Fibroblast of skin of back (primary cell): ENCODE results near the gene GPRC5A.

Source experiments
- DNase-seq: peaks from one replicate; pipeline ENCODE4 v3.0.0-alpha.2; 2013

Gene GPRC5A

GRCh38 chr12:12885096-12885792, 6.1 kb upstream of the GPRC5A start:
- no peak for DNase-seq

GRCh38 chr12:12887471-12887870, 3.9 kb upstream of the GPRC5A start:
- no peak for DNase-seq

GRCh38 chr12:12889701-12890100, 1.7 kb upstream of the GPRC5A start:
- no peak for DNase-seq

- peak; percentile 36 for DNase-seq
These were observed 751 bp upstream of the GPRC5A start for GRCh38 chr12:12890543-12891079.

- DNase-seq: no peak
These were observed 556 bp downstream of the GPRC5A start for GRCh38 chr12:12891881-12892355.

- no peak for DNase-seq
These were observed 1.3 kb downstream of the GPRC5A start for GRCh38 chr12:12892681-12893141.

GRCh38 chr12:12893438-12893837, 2.1 kb downstream of the GPRC5A start:
- no peak for DNase-seq

- DNase-seq: peak; percentile 93
These were observed 4.9 kb downstream of the GPRC5A start for GRCh38 chr12:12896260-12896659.

- no peak for DNase-seq
These were observed 5.9 kb downstream of the GPRC5A start for GRCh38 chr12:12897302-12897701.

GRCh38 chr12:12898136-12898717, 6.9 kb downstream of the GPRC5A start:
- DNase-seq: no peak

- peak; percentile 35 for DNase-seq
These were observed 7.6 kb downstream of the GPRC5A start for GRCh38 chr12:12898911-12899511.

- DNase-seq: peak; percentile 94
These were observed 8.4 kb downstream of the GPRC5A start for GRCh38 chr12:12899530-12900380.

GRCh38 chr12:12900786-12901157, 9.4 kb downstream of the GPRC5A start:
- DNase-seq: no peak

GRCh38 chr12:12901158-12901791, 9.9 kb downstream of the GPRC5A start:
- peak; percentile 89 for DNase-seq

GRCh38 chr12:12902036-12902435, 10.7 kb downstream of the GPRC5A start:
- DNase-seq: peak; percentile 52

GRCh38 chr12:12903642-12904609, 12.6 kb downstream of the GPRC5A start:
- no peak for DNase-seq

- no peak for DNase-seq
These were observed 16.2 kb downstream of the GPRC5A start for GRCh38 chr12:12907552-12907951.

GRCh38 chr12:12908252-12908651, 16.9 kb downstream of the GPRC5A start:
- no peak for DNase-seq

GRCh38 chr12:12908711-12909110, 17.3 kb downstream of the GPRC5A start:
- no peak for DNase-seq

GRCh38 chr12:12909228-12909994, 18.0 kb downstream of the GPRC5A start:
- no peak for DNase-seq
